HG03108 (cell line): ENCODE data around the gene CYP3A4.
"Not testable (repeated sequence)": the region's sequence is repeated elsewhere in the genome, so short reads cannot be mapped to it uniquely, and the experiment has no call there.

Experiments used
- ATAC-seq: cut with Tn5 transposase; IDR thresholded peaks from one replicate; pipeline ENCODE4 v1.9.1; 2021; ENCODE audit warnings: moderate library complexity; ENCODE audit not compliant: unreplicated experiment

CYP3A4 gene

GRCh38 chr7:99762680-99763327, 21.2 kb downstream of the CYP3A4 start:
- ATAC-seq: no peak

- no peak for ATAC-seq
These were observed 28.9 kb downstream of the CYP3A4 start for GRCh38 chr7:99755085-99755484.

- no peak for ATAC-seq
These were observed 31.6 kb downstream of the CYP3A4 start for GRCh38 chr7:99752356-99752755.

- not testable (repeated sequence) for ATAC-seq
These were observed 32.5 kb downstream of the CYP3A4 start for GRCh38 chr7:99751322-99752052.

- no peak for ATAC-seq
These were observed 35.0 kb downstream of the CYP3A4 start for GRCh38 chr7:99748846-99749579.

- not testable (repeated sequence) for ATAC-seq
These were observed 37.1 kb downstream of the CYP3A4 start for GRCh38 chr7:99746915-99747314.

GRCh38 chr7:99745395-99745794, 38.6 kb downstream of the CYP3A4 start:
- ATAC-seq: not testable (repeated sequence)

GRCh38 chr7:99742737-99743394, 41.1 kb downstream of the CYP3A4 start:
- no peak for ATAC-seq

GRCh38 chr7:99741441-99741795, 42.6 kb downstream of the CYP3A4 start:
- ATAC-seq: no peak

- no peak for ATAC-seq
These were observed 43.2 kb downstream of the CYP3A4 start for GRCh38 chr7:99740573-99741440.

- ATAC-seq: no peak
These were observed 44.0 kb downstream of the CYP3A4 start for GRCh38 chr7:99739699-99740572.

GRCh38 chr7:99737726-99738125, 46.3 kb downstream of the CYP3A4 start:
- ATAC-seq: no peak

GRCh38 chr7:99736667-99737066, 47.3 kb downstream of the CYP3A4 start:
- ATAC-seq: not testable (repeated sequence)

- ATAC-seq: no peak
These were observed 49.0 kb downstream of the CYP3A4 start, which contains the start of gene CYP3A7 for GRCh38 chr7:99734987-99735386. Gene CYP3A7 (minus strand): TSS chr7:99735196. CDS start chr7:99735093, 103 bp downstream.

GRCh38 chr7:99733448-99733847, 50.5 kb downstream of the CYP3A4 start:
- ATAC-seq: no peak

- ATAC-seq: no peak
These were observed 51.0 kb downstream of the CYP3A4 start for GRCh38 chr7:99733003-99733402.

GRCh38 chr7:99731638-99732374, 52.2 kb downstream of the CYP3A4 start:
- no peak for ATAC-seq

- ATAC-seq: no peak
These were observed 53.0 kb downstream of the CYP3A4 start for GRCh38 chr7:99730992-99731391.
